ENCODE measurements around the gene TOX2.
A peak's percentile ranks its signal among the peaks of the same experiment; 100 is the strongest.

The TOX2 gene

DNA sequence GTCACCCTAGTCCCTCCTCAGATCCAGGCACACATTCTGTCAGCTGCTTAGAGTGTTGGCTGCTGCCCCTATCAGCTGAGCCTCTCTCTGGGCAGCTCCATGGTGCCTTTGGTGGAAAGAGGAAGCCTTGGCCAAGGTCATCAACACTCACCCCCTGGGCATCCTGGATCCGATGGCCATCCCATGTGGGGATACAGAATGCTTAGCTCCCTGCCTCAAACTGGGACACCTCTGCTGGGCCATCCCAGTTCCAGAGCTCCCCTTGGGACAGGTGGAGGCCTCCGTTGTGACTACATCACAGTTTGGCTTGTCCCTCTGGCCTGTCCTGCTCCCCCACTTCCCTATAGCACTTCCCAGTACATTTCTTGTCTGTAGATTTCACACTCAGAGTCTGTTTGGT is 45.6 kb downstream of the TOX2 start:
- peak; percentile 27 for DNase-seq

DNA sequence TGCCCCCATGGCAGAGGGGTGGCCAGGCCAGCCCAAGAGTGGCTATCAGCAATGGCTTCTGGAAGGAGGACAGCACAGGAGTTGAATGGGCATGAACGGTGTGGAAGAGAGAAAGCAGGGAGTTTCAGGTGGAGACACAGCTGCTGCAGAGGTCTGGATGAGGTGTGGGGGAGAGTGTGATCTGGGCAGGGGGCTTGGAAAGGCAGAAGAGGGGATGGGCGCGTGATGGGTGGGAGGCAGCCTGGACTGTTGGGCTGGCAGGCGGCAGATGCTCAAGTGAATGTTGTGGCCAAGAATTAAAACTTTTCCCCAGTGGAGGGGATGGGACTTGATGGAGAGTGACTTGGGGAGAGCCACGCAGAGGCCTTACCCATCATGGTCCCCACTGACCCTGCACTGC is 46.5 kb downstream of the TOX2 start:
- DNase-seq: no peak

DNA sequence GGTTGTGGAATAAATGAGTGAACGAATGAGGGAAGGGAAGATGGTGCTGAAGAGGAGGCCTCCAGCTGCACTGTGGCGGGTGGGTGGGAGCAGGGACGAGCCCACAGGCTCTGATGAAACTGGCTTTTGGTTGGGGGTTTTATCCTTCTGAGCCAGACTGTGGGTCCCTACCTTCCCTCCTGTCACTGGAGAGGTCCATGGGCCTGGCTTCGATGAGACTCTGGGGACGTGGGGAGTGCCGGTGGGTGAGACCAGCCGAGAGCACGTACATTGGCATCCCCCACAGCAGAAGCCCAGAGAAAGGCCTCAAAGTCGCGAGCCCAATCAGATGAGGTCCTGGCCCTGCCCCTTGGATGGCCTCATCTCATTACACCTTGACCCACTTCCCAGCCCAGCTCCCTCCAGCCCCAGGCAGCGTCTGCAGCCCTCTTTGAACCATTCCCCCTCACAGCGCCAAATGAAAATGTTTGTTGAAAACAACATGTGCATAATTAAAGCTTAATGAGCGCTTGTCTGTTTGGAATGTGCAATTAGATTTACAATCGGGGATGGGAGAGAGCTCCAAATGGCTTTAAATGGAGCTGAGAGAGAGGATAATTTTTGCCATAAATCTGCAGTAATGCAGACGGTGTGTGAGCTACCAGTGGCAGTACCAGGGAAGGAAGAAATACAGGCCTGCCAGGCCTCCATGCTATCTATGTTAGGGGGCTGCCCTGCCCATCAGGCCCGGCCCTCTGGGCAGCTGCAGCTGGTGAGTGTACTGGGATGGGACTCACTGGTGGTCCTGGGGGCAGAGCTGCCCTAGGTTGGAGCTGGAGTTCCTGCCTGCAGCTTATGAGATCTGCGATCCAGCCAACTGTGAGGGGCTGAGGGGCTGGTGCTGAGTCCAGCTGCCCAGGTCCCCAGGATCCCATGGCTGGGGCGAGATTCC is 47.2 kb downstream of the TOX2 start:
- DNase-seq: no peak

DNA sequence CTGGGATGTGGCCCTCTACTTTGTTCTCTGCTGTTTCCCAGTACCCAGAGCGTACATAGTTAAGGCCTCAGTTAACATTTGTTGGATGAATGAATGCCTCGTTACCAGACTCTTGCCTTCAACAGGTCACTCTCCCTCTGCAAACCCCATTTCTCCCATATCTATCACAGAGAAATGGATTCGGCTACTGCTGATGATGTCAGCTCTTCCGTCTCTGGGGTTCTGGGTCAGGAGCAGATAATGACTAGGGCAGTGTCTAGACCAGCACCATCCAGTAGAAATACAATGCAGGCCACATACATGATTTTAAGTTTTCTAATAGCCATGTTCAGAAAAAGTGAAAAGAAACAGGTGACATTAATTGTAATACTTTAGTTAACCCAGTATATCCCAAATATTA is 47.9 kb downstream of the TOX2 start:
- no peak for DNase-seq

DNA sequence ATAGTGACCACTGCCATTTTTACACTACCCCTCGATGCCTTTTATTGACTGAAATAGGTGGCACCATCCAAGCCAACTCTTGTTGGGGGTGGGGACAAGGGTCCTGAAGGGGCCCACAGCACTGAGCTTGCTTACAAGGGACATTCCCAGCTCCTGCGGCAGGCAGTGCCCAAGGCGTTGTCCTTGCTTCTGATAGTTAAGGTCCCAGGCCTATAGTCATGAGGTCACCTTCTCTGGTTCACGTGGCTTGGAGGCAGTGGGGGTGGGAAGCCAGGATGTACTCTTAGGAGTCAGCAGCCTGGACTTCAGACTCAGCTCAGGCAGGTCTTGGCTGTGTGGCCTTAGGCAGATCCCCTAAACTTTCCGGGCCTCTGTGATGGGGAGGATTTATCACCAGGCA is 48.6 kb downstream of the TOX2 start:
- no peak for DNase-seq

DNA sequence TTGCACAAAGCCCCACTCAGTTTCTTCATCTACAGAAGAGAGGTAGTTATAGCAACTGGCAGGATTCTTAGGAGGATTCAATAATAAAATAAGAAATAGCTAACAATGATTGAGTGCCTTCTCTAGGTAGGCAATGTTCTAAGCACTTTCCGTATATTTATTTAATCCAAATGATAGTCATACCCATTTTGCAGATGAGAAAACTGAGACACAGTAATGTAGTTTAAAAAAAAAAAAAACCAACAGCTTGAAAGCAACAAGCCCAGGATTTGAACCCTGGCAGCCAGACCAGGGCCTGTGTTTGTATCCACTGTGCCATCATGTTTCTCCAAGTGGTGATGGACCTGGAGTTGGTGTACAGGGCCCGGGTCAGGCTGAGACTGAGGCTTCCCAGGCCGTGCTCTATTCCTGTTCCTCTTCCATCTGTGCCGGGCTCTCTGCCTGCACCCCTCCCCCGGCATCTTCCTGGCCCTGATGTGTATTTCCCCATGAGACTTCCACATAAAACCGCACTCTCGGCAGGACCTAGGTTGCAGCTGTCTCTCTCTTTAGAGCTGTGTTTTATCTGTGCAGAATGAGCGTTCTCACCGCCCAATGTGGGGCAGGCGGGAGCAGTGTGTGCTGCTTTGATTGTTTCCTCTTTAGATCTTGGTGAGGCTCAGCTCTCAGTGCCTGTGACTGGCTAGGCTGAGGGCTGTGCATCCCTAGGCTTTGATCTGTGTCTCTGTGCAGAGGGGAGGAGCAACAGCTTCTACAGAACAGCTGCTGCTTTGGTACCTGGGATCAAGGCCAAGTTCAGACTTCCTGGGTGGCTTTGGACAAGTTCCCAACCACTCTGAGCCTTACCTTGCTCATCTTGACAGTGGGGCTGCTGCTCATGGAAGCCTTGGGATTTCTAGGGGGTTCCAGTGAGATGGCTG is 49.5 kb downstream of the TOX2 start:
- no peak for DNase-seq

DNA sequence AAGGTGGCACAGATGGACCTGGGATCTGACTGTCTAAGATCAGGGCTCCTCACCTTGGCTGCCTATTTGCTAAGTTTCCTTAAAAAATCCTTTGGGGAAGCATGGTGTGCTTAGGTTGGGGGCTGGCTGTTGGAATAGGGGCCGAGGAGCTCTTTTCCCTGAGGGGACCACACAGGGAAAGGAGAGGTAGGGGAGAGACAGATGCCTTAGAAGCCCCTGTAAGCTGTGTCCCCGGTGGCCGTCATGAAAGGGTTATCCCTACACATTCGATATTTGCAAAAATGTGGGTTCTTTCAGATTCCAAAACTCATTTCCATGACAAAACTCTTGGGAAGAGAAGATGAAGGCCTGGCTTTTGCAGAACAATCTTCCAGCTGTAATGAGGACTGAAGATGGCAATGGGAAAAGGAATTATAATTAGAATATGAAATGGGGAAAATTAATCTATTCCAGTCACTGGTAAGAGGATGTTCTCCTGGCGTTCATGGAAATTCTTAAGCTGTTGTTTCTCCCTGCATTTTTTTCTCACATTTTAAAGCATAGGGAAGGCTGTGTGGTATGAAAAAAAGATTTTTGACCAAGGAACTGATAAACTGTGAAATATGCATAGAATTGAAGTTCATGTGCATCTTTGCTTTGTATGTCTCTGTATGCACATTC is 53.8 kb downstream of the TOX2 start:
- DNase-seq: no peak

DNA sequence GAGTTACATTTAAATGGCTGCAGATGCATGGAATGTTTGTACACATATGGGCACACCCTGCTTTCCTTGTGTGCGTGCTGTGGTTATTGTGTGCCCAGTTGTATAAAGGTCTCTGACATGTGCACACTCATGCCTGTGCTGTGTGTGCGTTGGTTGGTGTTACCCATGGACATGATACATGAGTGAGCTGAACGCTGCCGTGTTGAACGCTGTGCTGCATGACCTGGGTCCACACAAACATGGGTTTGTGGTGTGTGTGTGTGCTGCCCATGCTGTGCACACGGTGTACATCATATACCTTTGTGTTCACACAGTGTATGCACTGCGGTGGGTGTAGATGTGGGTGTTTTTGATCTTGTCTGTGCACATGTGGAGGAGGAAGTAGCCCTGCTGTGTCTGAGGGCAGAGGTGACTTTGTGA is 54.4 kb downstream of the TOX2 start:
- DNase-seq: no peak

DNA sequence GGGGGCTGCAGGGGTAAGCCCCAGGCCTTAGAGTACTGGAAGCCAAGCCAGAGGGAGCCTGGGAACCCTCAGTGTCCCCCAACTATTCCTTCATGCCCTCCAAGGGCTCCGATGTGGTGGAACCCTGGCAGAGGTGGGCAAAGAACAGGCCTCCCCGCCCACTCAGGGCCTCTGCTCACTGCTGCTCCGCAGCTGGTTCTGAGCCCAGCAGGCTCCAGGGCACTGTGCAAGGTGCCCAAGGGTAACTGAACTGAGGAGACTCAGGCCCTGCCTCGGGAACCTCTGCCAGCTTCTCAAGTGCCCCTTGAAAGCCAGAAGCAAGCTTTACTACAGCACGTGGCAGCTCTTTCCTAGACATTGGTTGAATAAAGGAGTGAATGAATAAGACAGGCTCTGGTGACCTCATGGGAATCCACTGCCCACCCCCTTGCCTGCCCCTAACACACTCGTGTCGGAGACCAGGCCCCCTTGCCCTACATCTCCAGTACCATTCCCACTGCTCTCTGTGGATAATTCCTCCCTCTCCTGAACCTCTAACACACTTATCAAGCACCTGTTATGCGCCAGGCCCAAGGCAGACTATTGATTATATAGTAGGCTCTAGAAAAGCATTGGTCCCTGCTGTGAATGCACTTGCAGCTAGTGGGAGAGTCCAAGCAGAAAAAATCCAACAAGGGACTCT is 55.0 kb downstream of the TOX2 start:
- no peak for DNase-seq

DNA sequence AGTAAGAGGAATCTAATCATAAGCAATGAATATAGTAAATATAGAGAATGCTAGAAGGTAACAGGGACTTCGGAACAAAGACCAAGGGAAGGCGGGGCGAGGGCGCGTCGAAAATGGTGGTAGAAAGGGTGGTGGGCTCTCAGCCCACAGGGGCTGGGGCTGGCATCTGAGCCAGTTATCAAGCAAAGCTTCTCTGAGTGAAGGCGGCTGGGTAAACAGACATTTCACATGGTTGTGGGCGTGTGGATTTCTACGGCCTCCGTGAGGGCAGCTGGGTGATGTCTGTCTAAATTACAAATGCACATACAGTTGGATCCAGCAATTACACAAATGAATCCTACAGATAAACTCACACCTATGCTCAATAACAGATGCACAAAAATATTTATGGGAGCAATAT is 56.6 kb downstream of the TOX2 start:
- no peak for DNase-seq

DNA sequence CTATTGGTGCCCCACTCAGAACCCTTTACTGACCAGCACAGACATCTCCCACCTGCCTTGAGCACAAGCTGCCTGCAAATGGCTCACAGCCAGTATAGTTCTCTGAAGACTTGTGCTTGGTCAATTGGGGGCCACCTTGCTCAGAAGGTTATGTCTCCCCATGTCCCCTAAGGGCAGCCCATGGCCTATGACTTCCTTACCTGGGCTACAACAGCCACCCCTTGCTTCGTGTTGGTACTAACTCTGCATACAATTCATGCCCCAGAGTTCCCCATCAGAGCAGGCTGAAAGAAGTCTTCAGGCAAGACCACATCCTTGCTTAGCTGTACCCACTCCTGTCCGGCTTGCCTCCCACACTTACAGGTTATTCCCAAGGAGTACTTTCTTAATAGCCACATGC is 57.4 kb downstream of the TOX2 start:
- DNase-seq: no peak

DNA sequence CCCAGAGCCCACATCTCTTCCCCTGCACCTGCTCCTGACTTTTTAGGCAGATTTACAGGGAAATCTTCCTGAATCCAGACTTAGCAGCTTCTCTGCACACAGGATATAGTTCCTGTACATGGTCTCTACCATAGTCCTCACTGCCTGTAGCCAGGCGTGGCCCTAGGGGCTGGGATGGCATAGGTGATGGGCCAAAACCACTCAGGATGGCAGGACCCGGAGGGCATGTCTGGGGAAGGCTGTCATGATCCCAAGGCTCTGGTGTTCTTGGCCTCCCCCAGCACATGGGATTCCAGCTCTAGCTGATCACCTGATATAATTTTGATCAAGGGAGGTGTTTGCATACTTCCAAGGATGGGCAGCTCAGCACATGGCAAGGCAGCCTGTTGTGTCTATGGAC is 58.0 kb downstream of the TOX2 start:
- no peak for DNase-seq

DNA sequence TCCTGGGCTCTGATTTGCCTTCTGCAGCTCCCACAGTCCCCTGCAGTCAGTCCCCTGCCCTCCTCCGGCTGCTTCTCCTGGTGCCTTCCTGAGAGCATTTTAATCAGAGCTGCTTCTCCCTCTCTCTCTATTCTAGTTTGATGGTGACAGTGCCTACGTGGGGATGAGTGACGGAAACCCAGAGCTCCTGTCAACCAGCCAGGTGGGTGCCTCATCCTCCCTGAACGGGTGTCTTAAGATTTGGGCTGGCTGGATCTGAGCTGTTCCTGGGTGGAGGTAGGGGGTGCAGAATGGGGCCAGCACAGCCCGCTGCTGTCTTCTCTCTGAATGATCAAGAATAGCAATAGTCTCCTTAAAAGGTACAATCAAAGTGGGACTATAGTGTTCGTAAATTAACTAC is 58.6 kb downstream of the TOX2 start:
- no peak for DNase-seq

DNA sequence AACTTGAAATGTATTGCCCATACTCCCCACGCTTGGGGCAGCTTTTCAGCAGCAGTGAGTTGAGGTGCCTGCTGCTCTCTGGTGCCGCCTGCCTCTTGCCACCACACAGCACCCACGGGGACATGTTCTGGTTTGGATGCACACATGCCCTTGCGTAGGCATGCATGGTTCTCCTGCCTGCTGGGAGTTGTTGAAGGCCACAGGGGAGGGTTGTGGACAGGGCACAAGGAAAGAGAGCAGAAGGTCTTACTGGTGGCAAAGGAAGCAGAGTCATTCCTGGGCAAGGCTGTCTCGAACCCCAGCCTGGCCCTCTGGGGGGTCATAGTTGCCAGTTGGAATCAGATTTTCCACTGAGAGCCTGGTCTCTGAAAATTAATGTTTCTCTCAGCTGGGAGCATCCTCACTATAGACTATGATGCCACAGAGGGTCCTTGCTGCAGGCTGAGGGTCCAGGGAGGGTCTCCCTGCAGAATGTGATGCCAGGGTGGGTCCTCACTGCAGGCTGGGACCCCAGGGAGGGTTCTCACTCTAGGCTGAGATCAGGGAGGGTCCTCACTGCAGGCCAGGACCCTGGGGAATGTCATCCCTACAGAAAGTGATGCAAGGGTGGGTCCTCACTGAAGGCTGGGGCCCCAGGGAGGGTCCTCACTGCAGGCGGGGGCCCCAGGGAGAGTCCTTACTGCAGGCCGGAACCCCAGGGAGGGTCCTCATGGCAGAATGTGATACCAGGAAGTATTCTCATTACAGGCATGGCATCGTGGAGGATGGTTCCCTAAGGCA is 59.2 kb downstream of the TOX2 start:
- no peak for DNase-seq

DNA sequence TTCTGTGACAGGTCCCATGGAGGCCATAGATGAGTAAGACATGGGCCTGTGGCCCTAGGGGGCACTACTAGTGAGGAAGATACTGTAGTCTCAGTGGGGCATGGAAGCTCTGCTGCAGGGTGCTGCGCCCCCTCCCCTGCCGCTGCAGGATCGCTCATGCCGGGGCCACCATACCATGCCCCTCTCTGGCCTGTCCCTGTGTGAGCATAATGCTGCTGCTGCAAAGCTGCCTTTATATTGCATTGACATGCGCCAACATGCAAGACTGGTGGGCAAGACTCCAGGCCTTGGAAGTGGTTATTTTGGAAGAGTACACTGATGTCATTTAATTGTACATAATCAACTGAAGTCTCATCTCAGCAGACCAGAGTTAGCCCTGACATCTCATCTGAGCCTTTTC is 60.0 kb downstream of the TOX2 start:
- no peak for DNase-seq

DNA sequence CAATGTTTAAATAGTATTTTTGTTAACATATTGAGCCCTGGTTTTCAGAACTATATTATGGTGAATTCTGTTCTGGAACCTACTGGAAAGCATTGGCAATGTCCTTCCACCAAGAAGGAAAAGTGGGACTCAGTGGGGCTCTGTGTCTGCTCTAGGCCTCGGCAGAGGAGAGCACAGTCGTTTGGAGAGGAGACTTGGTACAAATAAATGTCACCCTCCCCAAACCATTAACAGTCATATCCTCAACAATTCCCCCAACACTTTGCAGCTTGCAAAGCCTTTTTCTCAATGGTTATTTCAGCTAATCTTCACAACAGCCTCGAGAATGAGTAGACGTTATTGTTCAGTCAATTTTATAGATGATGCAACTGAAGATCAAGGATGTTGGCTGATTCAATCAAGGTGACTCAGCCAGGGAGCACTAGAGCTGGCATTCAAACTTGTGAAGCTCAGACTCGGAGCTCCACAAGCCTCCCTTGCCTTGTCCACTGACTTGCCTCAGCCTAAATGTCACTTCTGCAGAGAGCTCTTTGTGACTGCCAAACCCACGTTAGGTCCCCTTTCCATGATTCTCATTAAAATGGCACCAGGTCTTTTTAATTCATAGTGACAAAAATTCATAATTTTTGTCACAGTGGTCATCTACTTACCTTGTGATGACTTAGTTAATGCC is 60.6 kb downstream of the TOX2 start:
- no peak for DNase-seq

DNA sequence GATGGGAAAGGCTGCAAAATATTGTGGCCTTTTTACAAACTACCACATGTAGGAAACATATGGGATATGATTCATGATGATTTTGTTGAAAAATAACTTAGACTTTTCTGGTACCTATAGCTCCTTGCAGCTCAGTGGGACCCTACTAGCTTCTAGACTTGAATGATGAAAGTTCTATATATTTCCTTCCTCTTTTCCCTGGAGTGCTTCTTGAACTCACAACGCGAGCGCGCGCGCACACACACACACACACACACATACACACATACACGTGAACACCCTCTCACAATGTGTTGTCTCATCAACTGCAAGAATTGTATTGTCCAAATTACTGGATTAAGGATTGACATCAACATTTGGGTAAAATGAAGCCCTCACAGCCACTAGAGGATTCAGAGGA is 61.9 kb downstream of the TOX2 start:
- no peak for DNase-seq

DNA sequence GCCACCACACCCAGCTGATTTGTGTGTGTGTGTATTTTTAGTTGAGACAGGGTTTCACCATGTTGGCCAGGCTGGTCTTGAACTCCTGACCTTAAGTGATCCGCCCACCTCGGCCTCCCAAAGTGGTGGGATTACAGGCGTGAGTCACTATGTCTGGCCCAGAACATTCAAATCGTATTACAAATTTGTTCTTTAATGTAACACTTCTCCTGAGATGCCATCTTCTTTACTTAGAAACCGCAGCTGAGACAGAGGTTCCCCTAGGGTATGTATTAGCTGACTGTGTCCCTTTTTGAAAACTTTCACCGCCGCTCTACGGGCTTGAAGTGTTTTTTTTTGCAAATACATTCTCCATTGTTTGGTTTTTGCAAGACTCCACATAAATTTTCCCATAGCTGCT is 62.6 kb downstream of the TOX2 start:
- DNase-seq: no peak

DNA sequence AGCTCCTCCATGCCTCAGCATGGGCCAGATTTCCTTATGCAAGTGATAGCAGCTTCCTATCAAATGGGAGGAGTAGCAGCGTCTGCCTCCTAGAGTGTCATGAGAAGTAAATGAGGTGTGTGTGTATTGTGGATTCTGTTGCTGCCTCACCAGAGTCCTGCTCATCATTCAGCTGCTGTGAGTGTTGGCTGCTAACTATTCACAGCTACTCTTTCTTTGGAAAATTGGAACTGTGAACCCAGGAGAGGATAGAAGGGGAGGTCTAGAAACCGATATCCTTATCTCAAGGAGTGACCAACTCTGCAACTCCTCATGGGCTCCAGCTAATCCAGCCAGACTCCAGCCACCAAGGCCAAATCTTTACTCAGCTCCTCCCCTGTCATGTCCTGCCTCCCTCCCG is 63.3 kb downstream of the TOX2 start:
- DNase-seq: no peak

DNA sequence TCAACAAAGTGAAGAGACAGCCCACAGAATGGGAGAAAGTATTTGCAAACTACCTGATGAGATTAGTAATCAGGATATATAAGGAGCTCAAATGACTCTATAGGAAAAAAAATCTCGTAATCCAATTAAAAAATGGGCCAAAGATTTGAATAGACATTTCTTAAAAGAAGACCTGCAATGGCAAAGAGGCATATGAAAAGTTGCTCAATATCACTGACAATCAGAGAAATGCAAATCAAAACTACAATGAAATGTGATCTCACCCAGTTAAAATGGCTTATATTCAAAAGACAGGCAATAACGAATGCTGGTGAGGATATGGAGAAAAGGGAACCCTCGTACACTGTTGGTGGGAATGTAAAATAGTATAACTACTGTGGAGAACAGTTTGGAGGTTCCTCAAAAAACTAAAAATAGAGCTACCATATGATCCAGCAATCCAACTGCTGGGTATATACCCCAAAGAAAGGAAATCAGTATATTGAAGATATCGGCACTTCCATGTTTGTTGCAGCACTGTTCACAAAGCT is 65.0 kb downstream of the TOX2 start:
- DNase-seq: no peak

DNA sequence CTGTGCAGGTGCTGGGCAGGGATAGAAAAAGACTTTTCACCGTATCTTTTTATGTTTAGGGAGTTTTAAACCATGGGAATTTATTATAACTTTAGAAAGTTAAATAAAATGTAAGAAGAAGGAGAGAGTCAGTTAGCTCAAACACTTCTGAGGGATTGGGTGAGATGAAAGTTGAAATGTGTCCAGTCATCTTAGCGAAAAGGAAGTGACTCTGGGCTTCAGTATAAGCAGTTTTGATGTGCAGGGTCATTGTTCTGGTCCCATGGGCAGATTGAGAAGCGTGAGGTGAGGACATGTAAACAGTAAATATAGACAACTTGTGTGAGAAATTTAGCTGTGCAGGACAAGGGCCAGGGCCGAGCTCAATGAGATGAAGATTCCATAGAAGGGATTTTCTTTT is 66.9 kb downstream of the TOX2 start:
- DNase-seq: no peak

Measured in activated CD4-positive, CD25-positive, alpha-beta regulatory T cell treated with anti-CD3 and anti-CD28 coated beads, Interleukin-2, amount 50 U/mL, for 72 hours (primary cell).